Keratinocyte (primary cell): ENCODE data around the gene PRR29. TPM values are rescaled to one million over a fixed set of nuclear protein-coding genes. Genes with fewer than 3 reads are reported as not detected.

ENCODE experiments used
- DNase-seq: peaks from one replicate; pipeline ENCODE4 v3.0.0-alpha.2; 2011; ENCODE audit warnings: low read depth, missing footprints, low spot score
- FAIRE-seq: peaks from 2 replicates; lab custom pipeline; 2011; peaks lifted over from hg19 to GRCh38; lab: Jason Lieb, UNC
- H2AFZ ChIP-seq: 2 replicates; pipeline ENCODE4 v1.6.0; 2012; ENCODE audit warnings: low read length, control low read depth, inconsistent platforms; ENCODE audit not compliant: control insufficient read depth
- H3K27ac ChIP-seq: 2 replicates; pipeline ENCODE4 v1.5.1; 2011; ENCODE audit warnings: low read length; ENCODE audit not compliant: control insufficient read depth, insufficient read depth
- H3K27me3 ChIP-seq: 3 replicates; pipeline ENCODE4 v1.6.0; 2011; ENCODE audit warnings: low read length; ENCODE audit not compliant: control insufficient read depth, insufficient read depth; ENCODE audit errors: extremely low read depth
- H3K36me3 ChIP-seq, 2 experiments: 2 replicates in 1 of 2; 3 replicates in 1 of 2; pipeline ENCODE4 v1.5.1; 2011; ENCODE audit warnings: low read length in 2 of 2, mild to moderate bottlenecking in 1 of 2; ENCODE audit not compliant: control insufficient read depth in 2 of 2, insufficient read depth in 2 of 2; ENCODE audit errors: extremely low read depth in 1 of 2
- H3K4me1 ChIP-seq: 3 replicates; pipeline ENCODE4 v1.5.1; 2011; ENCODE audit warnings: low read length; ENCODE audit not compliant: control insufficient read depth, insufficient read depth; ENCODE audit errors: extremely low read depth
- H3K4me2 ChIP-seq: 3 replicates; pipeline ENCODE4 v1.6.0; 2011; ENCODE audit warnings: low read depth, low read length; ENCODE audit not compliant: control insufficient read depth, insufficient read depth; ENCODE audit errors: extremely low read depth
- H3K4me3 ChIP-seq, 3 experiments: fragments of 200-600 bp in 1 of 3; sonication (generic) in 1 of 3; 2 replicates in 2 of 3; 3 replicates in 1 of 3; pipeline ENCODE4 v1.5.1; 2011 to 2016; ENCODE audit warnings: low read length in 3 of 3, mild to moderate bottlenecking in 3 of 3, control low read depth in 2 of 3, inconsistent platforms in 1 of 3, low read depth in 1 of 3, mixed read lengths in 1 of 3, mixed run types in 1 of 3, moderate library complexity in 1 of 3; ENCODE audit not compliant: control insufficient read depth in 2 of 3, insufficient read depth in 2 of 3; ENCODE audit errors: extremely low read depth in 1 of 3
- H3K79me2 ChIP-seq: 2 replicates; pipeline ENCODE4 v1.6.0; 2012; ENCODE audit warnings: low read length; ENCODE audit not compliant: control insufficient read depth, insufficient read depth
- H3K9ac ChIP-seq: 3 replicates; pipeline ENCODE4 v1.6.0; 2011; ENCODE audit warnings: low read length; ENCODE audit not compliant: control insufficient read depth, insufficient read depth; ENCODE audit errors: extremely low read depth
- H3K9me1 ChIP-seq: 3 replicates; pipeline ENCODE4 v1.6.0; 2011; ENCODE audit warnings: low read length; ENCODE audit not compliant: control insufficient read depth, insufficient read depth; ENCODE audit errors: extremely low read depth
- H3K9me3 ChIP-seq: 2 replicates; pipeline ENCODE4 v1.5.1; 2012; ENCODE audit warnings: low read depth, low read length; ENCODE audit not compliant: control insufficient read depth
- H4K20me1 ChIP-seq: 3 replicates; pipeline ENCODE4 v1.6.0; 2011; ENCODE audit warnings: low read length; ENCODE audit not compliant: control insufficient read depth, insufficient read depth; ENCODE audit errors: extremely low read depth
- EZH2 ChIP-seq: IDR thresholded peaks from one replicate; pipeline ENCODE4 v1.6.1; 2012; ENCODE audit warnings: inconsistent platforms, mild to moderate bottlenecking, low read length, moderate library complexity
- dilution Hi-C: fragments of 300-500 bp; cut with MboI; formaldehyde crosslinking; loops from one replicate; pipeline ENCODE4 v1.7.0; 2020; ENCODE audit warnings: low sequenced_read_pairs; ENCODE audit not compliant: extremely low pct_ligation_motif_present
- polyA plus RNA-seq, 5 experiments: library from polyadenylated mRNA; depleted of rRNA in 3 of 5; stranded (reverse) in 3 of 5; stranded (forward) in 1 of 5; unstranded in 1 of 5; fragments of >200 nt; gene quantifications; 1 replicate in 1 of 5; 2 replicates in 3 of 5; 3 replicates in 1 of 5; pipeline versions ENCODE4 v1.2.1 to v1.2.3, GENCODE V29; 2011 to 2012; ENCODE audit warnings: missing spikeins in 2 of 5, low read depth in 1 of 5, low replicate concordance in 1 of 5
- TF ChIP-seq, protein P1 (sequence below), 3 experiments: IDR thresholded peaks in 1 of 3; conservative IDR thresholded peaks in 1 of 3; optimal IDR thresholded peaks in 1 of 3; 2 replicates in 2 of 3; 3 replicates in 1 of 3; pipeline versions ENCODE3 to v1.5.1; 2011; ENCODE audit warnings: low read length in 3 of 3, mild to moderate bottlenecking in 3 of 3, moderate library complexity in 2 of 3, control low read depth in 1 of 3, inconsistent platforms in 1 of 3; ENCODE audit not compliant: insufficient read depth in 2 of 3; ENCODE audit errors: extremely low read depth in 1 of 3

Gene PRR29
- polyA plus RNA-seq, 1 donor (not counting 4 experiments of a cell fraction or from before 2014, with no cell fraction given), result 0.01 TPM

- Histone ChIP-seq H3K79me2 (no peaks in the 10 kb centered on the region), H3K4me1 (peaks cover 19% of the 10 kb centered on the region), H3K27ac (no peak within 1 kb of the TSS), H3K4me3 (no peak within 1 kb of the TSS), H3K27me3 (peaks cover 3% of the 10 kb centered on the region), H4K20me1 (no peaks in the 10 kb centered on the region), H3K4me2 (peak within 1 kb of the TSS; percentile 67), H3K9ac (peak within 1 kb of the TSS; percentile 9), H3K9me3 (no peaks in the 10 kb centered on the region), H2AFZ (no peak within 1 kb of the TSS), H3K9me1 (peaks cover 3% of the 10 kb centered on the region), H3K36me3 (no peaks in the 10 kb centered on the region)
- TF ChIP-seq, protein P1, sequence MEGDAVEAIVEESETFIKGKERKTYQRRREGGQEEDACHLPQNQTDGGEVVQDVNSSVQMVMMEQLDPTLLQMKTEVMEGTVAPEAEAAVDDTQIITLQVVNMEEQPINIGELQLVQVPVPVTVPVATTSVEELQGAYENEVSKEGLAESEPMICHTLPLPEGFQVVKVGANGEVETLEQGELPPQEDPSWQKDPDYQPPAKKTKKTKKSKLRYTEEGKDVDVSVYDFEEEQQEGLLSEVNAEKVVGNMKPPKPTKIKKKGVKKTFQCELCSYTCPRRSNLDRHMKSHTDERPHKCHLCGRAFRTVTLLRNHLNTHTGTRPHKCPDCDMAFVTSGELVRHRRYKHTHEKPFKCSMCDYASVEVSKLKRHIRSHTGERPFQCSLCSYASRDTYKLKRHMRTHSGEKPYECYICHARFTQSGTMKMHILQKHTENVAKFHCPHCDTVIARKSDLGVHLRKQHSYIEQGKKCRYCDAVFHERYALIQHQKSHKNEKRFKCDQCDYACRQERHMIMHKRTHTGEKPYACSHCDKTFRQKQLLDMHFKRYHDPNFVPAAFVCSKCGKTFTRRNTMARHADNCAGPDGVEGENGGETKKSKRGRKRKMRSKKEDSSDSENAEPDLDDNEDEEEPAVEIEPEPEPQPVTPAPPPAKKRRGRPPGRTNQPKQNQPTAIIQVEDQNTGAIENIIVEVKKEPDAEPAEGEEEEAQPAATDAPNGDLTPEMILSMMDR (optimal IDR thresholded peaks at IDR 0.05 in 1 of 3, IDR thresholded peaks at IDR 0.05 in 1 of 3, conservative IDR thresholded peaks at IDR 0.05 in 1 of 3; ENCODE audit: extremely low read depth in 1 of 3, insufficient read depth in 2 of 3, low read length in 3 of 3), result no peak
- TF ChIP-seq EZH2, result no peak
- FAIRE-seq, result no peak
- dilution Hi-C loops, result no loop called here
- DNase-seq, result no peak
Measured at GRCh38 chr17:63972796-63973195, 25.4 kb upstream of the PRR29 start, which contains the start of gene SCN4A. Gene SCN4A, minus strand, starts transcription at chr17:63972918. Its CDS starts 77 bp downstream, at chr17:63972841.

DNA sequence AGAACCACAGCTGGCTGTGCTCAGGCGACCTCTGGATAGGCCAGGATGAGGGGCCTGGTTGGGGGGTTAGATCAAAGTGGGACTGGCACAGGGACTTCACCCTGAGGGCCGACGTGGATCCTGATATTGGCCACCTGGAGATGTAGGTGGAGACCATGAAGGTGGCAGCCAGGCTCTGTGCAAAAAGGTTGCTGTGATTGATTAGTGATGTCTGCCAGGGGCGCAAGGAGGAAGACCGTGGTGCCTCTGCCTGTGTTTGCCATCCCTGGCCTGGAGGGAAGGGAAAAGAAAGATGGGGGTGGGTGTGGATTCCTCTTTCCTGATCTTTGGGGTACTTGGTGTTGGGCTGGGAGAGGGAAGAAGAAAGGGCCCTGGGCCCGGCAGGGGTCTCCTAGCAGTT lies 24.9 kb upstream of the PRR29 start:
- H3K79me2 ChIP-seq, result no peaks in the 10 kb centered on the region
- H3K4me1 ChIP-seq, result peaks cover 19% of the 10 kb centered on the region
- H3K36me3 ChIP-seq, result no peaks in the 10 kb centered on the region
- no peak overlapping the region for H3K9ac ChIP-seq
- FAIRE-seq (no peak), DNase-seq (no peak)
- H3K4me2 ChIP-seq, result no peak overlapping the region
- no peak overlapping the region for H3K27ac ChIP-seq
- no peak overlapping the region for H2AFZ ChIP-seq
- no peak overlapping the region for H3K4me3 ChIP-seq
- H4K20me1 ChIP-seq, result no peaks in the 10 kb centered on the region
- H3K27me3 ChIP-seq, result peaks cover 3% of the 10 kb centered on the region
- no peaks in the 10 kb centered on the region for H3K9me3 ChIP-seq
- H3K9me1 ChIP-seq, result peaks cover 3% of the 10 kb centered on the region
- TF ChIP-seq, protein P1 (optimal IDR thresholded peaks at IDR 0.05 in 1 of 3, IDR thresholded peaks at IDR 0.05 in 1 of 3, conservative IDR thresholded peaks at IDR 0.05 in 1 of 3; ENCODE audit: extremely low read depth in 1 of 3, insufficient read depth in 2 of 3, low read length in 3 of 3), result no peak
- no peak for TF ChIP-seq EZH2
- dilution Hi-C loops, result no loop called here
